Measurements from ENCODE around the gene MAN1A2. TPM values are rescaled to one million over a fixed set of nuclear protein-coding genes. Genes with fewer than 3 reads are reported as not detected.
"Not testable (repeated sequence)": the region's sequence is repeated elsewhere in the genome, so short reads cannot be mapped to it uniquely, and the experiment has no call there.

The MAN1A2 gene
- total RNA-seq, 6 experiments from 2014 or later = 24.6 to 39.2 (median 31.2) TPM

DNA sequence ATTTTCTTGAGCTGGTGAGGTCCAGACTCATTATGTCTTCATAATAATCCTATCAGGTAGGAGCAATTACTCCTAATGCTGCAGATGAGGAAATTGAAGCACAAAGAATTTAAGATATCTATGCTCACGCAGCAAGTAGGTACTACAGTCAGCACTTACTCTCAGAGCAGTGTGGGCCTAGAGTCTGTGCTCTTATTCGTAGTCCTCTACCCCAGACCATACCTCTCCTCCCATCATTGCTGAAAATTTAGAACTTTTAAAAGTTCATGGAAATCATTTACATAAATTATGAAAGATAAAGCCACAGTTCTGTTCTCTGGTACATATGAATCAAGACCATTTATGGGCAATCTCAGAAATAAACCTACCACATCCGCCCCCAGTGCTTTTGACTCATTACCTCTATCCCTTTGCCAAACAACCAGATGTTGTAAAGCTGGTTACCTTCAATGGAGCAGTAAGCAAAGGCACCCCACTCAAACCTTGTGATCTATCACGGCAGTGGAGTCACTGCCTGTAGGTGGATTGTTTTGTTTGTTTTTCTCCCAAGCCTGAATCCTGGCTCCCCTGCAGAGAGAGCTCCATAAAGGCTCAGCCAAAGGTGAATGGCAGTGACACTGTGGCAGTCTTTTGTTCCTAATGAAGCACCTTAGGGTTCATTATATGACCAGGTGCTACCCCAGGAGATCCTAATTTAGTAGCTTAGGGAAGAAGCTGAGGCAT is 20.9 kb upstream of the MAN1A2 start:
- TF ChIP-seq, protein P1, sequence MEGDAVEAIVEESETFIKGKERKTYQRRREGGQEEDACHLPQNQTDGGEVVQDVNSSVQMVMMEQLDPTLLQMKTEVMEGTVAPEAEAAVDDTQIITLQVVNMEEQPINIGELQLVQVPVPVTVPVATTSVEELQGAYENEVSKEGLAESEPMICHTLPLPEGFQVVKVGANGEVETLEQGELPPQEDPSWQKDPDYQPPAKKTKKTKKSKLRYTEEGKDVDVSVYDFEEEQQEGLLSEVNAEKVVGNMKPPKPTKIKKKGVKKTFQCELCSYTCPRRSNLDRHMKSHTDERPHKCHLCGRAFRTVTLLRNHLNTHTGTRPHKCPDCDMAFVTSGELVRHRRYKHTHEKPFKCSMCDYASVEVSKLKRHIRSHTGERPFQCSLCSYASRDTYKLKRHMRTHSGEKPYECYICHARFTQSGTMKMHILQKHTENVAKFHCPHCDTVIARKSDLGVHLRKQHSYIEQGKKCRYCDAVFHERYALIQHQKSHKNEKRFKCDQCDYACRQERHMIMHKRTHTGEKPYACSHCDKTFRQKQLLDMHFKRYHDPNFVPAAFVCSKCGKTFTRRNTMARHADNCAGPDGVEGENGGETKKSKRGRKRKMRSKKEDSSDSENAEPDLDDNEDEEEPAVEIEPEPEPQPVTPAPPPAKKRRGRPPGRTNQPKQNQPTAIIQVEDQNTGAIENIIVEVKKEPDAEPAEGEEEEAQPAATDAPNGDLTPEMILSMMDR (IDR thresholded peaks at IDR 0.05) = no peak
- no peak for TF ChIP-seq POLR2A (IDR thresholded peaks at IDR 0.05)
- intact Hi-C loops (cut with DNase I) = no loop called here
- H3K4me3 ChIP-seq = no peak overlapping the region
- H3K9me3 ChIP-seq = no peaks in the 10 kb centered on the region
- ATAC-seq (no peak), DNase-seq (no peak)
- H3K36me3 ChIP-seq = no peaks in the 10 kb centered on the region
- no peaks in the 10 kb centered on the region for H3K4me1 ChIP-seq
- no peaks in the 10 kb centered on the region for H3K27me3 ChIP-seq
- 87% methylated on average over 3 of the region's 4 CpGs for WGBS (ENCODE audit: insufficient coverage, low coverage, low lambda C conversion rate, missing lambda C conversion rate)
- no peak overlapping the region for H3K27ac ChIP-seq

DNA sequence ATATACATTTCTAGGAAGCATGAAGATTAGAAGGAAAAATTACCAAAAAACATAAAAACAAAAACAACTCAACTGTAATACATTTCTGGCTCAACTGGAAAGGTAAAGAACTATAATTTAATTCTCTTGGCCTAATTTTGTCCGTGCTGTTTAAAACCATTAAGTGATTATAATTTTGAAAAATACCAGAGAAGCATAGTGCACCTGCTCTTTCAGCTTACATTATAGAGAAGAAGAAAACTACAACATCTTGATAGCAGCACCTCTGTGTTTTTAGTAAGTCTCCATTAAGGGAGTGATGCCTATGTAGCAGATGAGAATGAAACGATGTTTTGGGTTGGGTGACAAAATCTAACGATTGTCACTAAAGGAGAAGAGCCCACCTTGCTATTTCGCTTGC is 19.3 kb upstream of the MAN1A2 start:
- intact Hi-C loops (cut with DNase I) = no loop called here
- no peak for TF ChIP-seq POLR2A (IDR thresholded peaks at IDR 0.05)
- TF ChIP-seq, protein P1 (IDR thresholded peaks at IDR 0.05) = no peak
- 65% methylated on average over 4 of the region's 4 CpGs for WGBS (ENCODE audit: insufficient coverage, low coverage, low lambda C conversion rate, missing lambda C conversion rate)
- ATAC-seq (no peak), DNase-seq (no peak)
- H3K27me3 ChIP-seq = no peaks in the 10 kb centered on the region
- no peak overlapping the region for H3K4me3 ChIP-seq
- H3K36me3 ChIP-seq = no peaks in the 10 kb centered on the region
- H3K27ac ChIP-seq = no peak overlapping the region
- H3K4me1 ChIP-seq = no peaks in the 10 kb centered on the region
- peaks cover 0 to 3% (median 0%) of the 10 kb centered on the region in 4 donors for H3K9me3 ChIP-seq

DNA sequence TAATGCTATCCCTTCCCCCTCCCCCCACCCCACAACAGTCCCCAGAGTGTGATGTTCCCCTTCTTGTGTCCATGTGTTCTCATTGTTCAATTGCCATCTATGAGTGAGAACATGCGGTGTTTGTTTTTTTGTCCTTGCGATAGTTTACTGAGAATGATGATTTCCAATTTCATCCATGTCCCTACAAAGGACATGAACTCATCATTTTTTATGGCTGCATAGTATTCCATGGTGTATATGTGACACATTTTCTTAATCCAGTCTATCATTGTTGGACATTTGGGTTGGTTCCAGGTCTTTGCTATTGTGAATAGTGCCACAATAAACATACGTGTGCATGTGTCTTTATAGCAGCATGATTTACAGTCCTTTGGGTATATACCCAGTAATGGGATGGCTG is 14.6 kb upstream of the MAN1A2 start:
- H3K27ac ChIP-seq; DNase-seq; H3K4me3 ChIP-seq; H3K36me3 ChIP-seq; H3K4me1 ChIP-seq; ATAC-seq; H3K27me3 ChIP-seq; intact Hi-C loops (cut with DNase I); H3K9me3 ChIP-seq: not testable (repeated sequence)
- no CpG with 5 or more reads among the region's 3 CpGs for WGBS (ENCODE audit: insufficient coverage, low coverage, low lambda C conversion rate, missing lambda C conversion rate)

DNA sequence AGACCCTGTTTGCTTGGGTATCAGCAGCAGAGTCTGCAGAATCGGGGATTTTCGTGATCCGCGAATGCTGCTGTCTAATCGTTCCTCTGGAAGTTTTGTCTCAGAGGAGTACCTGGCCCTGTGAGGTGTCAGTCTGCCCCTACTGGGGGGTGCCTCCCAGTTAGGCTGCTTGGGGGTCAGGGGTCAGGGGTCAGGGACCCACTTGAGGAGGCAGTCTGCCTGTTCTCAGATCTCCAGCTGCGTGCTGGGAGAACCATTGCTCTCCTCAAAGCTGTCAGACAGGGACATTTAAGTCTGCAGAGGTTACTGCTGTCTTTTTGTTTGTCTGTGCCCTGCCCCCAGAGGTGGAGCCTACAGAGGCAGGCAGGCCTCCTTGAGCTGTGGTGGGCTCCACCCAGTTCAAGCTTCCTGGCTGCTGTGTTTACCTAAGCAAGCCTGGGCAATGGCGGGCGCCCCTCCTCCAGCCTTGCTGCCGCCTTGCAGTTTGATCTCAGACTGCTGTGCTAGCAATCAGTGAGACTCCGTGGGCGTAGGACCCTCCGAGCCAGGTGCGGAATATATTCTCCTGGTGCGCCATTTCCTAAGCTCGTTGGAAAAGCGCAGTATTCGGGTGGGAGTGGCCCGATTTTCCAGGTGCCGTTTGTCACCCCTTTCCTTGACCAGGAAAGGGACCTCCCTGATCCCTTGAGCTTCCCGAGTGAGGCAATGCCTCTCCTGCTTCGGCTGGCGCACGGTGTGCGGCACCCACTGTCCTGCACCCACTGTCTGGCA is 9.2 kb upstream of the MAN1A2 start:
- H3K4me1 ChIP-seq; intact Hi-C loops (cut with DNase I); H3K4me3 ChIP-seq; H3K36me3 ChIP-seq; H3K27ac ChIP-seq; DNase-seq; H3K9me3 ChIP-seq; H3K27me3 ChIP-seq; ATAC-seq: not testable (repeated sequence)
- WGBS (ENCODE audit: insufficient coverage, low coverage, low lambda C conversion rate, missing lambda C conversion rate) = 94% methylated on average over 3 of the region's 24 CpGs

DNA sequence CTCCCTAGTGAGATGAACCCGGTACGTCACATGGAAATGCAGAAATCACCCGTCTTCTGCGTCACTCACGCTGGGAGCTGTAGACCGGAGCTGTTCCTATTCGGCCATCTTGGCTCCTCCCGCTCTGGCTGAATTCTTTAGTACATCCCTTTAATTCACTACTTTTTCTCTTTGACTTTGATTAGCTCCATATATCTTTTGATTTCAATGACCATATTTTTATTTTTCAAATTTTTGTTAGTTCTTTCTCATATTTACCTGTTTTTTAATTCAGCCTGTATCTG is 8.7 kb upstream of the MAN1A2 start:
- intact Hi-C loops (cut with DNase I); H3K4me3 ChIP-seq; H3K27me3 ChIP-seq; H3K4me1 ChIP-seq; H3K27ac ChIP-seq; H3K9me3 ChIP-seq; DNase-seq; ATAC-seq; H3K36me3 ChIP-seq: not testable (repeated sequence)
- 100% methylated on average over 2 of the region's 8 CpGs for WGBS (ENCODE audit: insufficient coverage, low coverage, low lambda C conversion rate, missing lambda C conversion rate)

DNA sequence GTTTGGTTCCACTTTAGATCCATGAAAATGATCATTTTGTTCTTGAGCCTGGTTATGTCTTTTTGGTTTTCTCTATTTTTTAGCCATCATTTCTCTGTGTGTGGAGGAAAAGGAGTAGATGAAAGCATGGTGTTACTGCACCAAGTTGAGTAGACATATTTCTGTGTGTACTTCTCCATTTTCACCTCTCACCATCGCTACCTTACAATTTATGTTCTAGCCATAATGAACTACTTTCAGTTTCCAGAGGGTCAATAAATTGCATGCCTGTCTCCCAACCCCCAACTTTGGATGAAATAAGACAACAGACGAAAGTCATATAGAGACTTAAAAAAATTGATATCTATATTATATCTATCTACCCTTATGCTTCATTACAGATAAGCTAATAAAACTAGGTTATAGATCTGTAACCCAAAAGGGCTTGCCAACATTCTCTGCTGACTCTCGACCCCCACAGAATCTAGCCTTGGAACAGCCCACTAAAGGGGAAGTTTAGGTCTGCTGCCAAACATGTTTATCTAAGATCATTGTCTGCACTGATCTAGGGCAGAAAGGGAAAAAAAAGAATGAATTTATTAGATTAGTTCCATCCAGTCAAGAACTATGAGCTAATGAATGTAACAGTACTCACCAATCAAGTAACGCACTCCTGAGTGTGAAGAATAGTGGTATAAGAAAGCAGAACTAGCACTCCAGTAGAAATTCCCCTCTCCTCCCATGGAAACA is 7.5 kb upstream of the MAN1A2 start:
- H3K9me3 ChIP-seq = no peaks in the 10 kb centered on the region
- TF ChIP-seq, protein P1 (IDR thresholded peaks at IDR 0.05) = no peak
- no peak for TF ChIP-seq POLR2A (IDR thresholded peaks at IDR 0.05)
- peaks cover 0 to 4% (median 0%) of the 10 kb centered on the region in 4 donors for H3K4me1 ChIP-seq
- H3K4me3 ChIP-seq = no peak overlapping the region
- intact Hi-C loops (cut with DNase I) = no loop called here
- no peak for ATAC-seq
- no peaks in the 10 kb centered on the region for H3K36me3 ChIP-seq
- 55% methylated on average over 4 of the region's 4 CpGs for WGBS (ENCODE audit: insufficient coverage, low coverage, low lambda C conversion rate, missing lambda C conversion rate)
- H3K27ac ChIP-seq = no peak overlapping the region
- H3K27me3 ChIP-seq = no peaks in the 10 kb centered on the region
- DNase-seq = no peak
